T-helper 1 cell (primary cell): ENCODE results near the gene QRSL1.
"Not testable (repeated sequence)": the region's sequence is repeated elsewhere in the genome, so short reads cannot be mapped to it uniquely, and the experiment has no call there.

Experiments used
- DNase-seq, 5 donors: peaks; one replicate each; pipeline ENCODE4 v3.0.0-alpha.2; 2012 to 2020

The QRSL1 gene

GRCh38 chr6:106623039-106623438 is 6.3 kb upstream of the QRSL1 start:
- DNase-seq, result no peak

DNA sequence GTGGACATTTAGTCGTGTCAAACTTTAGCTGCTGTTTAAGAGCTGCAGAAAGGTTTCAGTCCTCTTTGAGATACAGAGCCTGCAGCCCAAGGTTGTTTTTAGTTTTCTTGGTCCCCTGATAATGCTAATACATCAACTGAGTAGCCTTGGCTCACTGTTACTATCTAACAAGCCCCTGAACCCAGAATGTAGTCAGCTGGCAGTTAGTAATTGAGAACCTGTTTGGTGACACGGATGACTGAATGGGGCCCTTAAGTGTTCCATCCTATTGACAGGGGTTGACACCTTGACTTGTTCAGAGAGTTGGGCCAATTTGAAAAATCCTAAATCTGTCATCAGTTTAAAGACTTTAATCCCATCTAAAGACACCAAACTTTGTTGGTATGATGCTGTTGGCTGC is 2.9 kb upstream of the QRSL1 start:
- DNase-seq, result no peak

- not testable (repeated sequence) for DNase-seq
These were observed 1.6 kb upstream of the QRSL1 start for GRCh38 chr6:106627760-106628159.

DNA sequence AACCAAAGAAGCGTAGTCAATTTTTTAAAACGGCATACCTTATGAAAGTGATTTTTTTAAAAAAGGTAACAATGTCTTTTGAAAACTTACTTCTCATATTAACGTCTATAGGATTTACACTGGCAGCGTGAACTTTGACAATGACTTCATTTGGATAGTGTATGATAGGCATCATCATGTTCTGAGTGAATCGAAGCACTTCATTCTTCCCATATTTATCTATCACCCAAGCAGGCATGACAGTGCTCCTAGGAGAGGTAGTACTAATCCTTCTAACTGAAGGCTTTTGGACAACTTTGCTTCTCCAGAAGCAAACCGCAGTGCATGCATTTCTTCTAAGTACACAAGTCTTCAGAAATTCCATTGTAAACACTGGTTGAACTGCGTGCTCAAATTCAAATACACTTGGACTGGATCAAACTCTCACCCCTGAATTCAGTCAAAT is 698 bp upstream of the QRSL1 start:
- no peak for DNase-seq

DNA sequence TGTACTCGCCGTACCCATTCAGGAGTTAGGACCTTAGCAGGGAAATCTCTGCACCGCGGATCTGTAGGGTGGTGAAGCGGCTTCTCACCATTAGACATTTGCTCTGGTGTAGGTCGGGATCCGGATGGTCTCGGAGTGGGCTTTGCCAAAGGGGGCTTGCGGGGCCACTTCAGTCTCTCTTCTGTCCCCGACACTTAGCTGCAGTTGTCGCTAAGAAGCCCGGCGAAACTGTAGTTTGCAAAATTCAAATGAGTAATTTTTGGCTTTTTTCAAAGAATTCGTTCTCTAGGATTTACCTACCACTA is 433 bp downstream of the QRSL1 start:
- no peak for DNase-seq

DNA sequence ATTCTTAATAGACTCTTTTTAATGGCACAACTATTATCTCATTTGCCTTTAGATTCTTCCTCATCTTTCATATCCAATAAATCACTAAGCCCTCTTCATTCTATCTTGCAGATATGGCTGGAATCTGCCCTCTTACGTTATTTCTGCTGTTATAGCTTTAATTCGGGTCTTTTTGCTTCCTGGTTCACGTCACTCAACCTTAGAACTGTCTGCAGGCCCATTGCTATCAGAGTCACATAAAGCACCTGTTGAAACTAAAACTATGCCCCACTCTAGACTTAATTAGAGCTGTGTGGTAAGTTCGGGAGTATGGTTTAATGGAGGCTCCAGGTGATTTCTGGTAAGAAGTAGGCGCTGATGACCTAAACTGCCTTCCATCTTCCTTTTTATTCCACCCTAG is 988 bp downstream of the QRSL1 start:
- no peak for DNase-seq

GRCh38 chr6:106631346-106631745 is 2.0 kb downstream of the QRSL1 start:
- DNase-seq, result no peak

GRCh38 chr6:106634565-106634964 is 5.2 kb downstream of the QRSL1 start:
- DNase-seq, result no peak

GRCh38 chr6:106637051-106637716 is 7.8 kb downstream of the QRSL1 start:
- no peak for DNase-seq

- no peak for DNase-seq
These were observed 8.5 kb downstream of the QRSL1 start for GRCh38 chr6:106637717-106638341.

DNA sequence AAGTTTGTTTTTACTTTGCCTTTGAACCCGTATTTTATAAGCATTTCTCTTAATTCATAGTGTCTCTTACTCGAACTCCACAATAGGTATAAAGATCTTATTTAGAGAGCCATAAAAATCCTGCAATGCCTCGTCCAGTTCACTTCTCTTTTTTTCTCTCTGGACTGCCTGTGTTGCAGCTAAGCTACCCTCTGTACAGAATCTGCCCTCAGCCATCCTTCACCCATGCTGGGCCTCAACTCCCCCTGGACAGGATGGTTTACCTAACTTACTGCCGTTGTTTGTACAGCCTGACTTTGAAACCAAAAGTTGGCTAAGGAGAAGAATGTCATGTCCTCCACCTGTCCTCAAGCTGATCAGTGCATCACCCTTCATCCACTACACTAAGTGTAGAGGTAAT is 10.4 kb downstream of the QRSL1 start:
- no peak for DNase-seq

- DNase-seq, result no peak
These were observed 13.1 kb downstream of the QRSL1 start for GRCh38 chr6:106642476-106642875.

DNA sequence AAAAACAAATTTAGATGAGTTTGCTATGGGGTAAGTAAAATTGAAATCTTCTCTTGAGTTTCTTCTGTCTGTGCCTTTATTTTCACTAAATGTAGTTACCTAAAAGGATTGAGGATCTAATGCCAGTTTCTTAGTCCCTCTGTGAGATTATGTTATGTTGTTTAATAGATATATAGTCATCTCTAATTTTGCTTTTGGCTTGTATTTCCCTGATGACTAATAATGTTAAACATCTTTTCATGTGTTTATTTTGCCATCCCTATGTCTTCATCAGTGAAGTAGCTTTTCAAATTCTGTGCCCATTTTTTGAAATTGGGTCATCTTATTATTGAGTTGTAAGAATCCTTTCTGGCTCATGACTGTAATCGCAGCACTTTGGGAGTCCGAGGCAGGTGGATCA is 13.7 kb downstream of the QRSL1 start:
- no peak for DNase-seq

- DNase-seq, result no peak
These were observed 19.4 kb downstream of the QRSL1 start for GRCh38 chr6:106648651-106649308.

DNA sequence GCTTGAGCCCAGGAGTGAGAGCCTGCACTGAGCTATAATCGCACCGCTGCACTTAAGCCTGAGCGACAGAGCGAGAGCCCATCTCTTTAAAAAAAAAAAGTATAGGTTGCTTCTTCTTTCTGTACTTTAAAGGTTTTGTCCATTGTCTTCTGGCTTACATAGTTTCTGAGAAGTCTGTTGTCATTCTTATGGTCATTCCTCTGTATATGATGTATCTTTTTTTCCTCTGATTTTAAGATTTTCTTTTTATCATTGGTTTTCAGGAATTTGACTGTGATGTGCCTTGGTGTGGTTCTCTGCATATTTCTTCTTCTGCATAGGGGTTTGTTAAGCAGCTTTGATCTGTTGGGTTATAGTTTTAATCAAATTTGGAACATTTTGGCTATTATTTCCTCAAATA is 29.1 kb downstream of the QRSL1 start:
- no peak for DNase-seq

- DNase-seq, result no peak
These were observed 30.5 kb downstream of the QRSL1 start for GRCh38 chr6:106659859-106660258.

DNA sequence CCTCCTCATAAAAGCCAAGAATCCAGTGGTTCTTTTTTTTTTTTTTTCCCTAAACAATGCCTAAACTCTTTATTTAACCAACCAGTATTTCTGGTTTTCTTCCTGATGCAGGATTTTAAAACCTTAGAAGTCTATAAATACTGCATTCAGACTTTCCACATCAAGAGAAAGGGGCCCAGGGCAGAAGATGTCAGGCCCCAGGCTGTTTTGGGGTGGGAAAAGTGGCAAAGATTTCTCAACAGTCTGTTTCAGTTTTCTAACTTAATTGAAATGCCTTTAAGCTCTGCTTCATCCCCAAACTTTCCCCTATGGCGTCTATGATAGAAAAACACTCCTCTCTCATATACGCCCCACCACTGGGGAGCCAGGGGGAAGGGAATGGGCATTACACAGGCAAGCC is 33.1 kb downstream of the QRSL1 start:
- DNase-seq, result no peak

DNA sequence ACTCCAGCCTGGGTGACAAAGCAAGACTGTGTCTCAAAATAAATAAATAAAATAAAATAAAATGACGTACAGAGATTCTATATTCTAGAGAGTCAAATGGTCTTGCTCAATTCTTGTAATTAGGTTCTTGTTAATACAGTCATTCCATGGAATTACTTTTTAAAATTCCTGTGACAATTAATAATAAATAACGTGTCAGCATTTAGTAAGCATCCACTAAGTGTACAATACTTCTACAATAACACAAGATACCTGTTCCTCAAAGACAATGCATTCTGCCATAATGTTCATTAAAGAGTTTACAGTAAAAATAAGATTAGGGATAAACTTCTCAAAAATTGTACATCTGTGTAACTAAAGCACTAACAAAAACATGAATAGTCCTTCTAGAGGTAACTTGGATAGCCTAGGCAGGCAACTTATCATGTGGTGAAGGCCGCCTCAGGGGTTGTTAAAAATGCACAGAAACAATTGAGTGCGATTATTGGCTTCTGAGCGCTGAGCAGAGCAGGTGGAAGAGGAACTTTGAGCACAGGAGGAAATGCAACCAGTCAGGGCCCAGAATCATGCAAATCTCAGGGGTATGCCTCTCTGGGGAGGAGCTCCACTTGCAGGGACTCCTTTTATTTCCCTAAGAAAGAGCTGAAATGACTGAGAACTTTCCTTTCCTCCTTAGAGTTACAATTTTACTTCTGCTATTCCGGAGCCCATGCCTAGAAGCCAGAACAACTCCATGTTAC is 37.1 kb downstream of the QRSL1 start:
- DNase-seq, result no peak

DNA sequence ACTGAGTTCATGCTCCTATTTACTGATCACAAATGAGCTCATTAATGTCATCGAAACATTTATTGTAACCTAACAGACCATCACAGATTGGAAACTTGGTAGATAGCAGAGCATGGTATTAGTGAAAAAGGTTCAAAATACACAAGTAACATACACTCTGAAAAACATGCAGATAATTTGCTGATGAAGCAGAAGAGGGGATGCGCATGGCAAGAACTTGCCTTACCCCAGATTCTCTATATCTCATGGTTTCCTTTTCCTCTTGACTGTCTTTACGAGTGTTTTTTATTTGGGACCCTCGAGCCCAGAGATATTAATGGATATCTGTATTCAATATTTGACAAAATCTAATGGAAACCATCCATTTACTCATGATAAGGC is 37.6 kb downstream of the QRSL1 start:
- no peak for DNase-seq

GRCh38 chr6:106670236-106670635 is 40.9 kb downstream of the QRSL1 start:
- no peak for DNase-seq

DNA sequence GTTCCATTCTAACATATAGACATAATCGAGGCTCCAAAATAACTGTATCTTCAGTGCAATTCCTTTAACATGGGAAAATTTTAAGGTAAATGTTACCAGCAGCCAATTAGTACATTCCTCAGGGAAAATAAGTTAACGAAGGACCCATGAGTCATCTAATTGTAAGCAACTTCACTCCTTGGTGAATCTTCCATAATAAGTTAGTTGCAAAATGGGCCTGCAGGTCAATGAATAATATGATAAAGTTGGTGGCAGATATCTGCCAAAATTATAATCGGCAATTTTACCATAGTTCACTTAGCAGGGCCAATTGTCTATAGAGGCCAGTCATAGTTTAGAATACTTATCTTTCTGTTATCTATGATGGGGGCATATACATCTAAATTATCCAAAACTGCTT is 42.3 kb downstream of the QRSL1 start:
- no peak for DNase-seq

DNA sequence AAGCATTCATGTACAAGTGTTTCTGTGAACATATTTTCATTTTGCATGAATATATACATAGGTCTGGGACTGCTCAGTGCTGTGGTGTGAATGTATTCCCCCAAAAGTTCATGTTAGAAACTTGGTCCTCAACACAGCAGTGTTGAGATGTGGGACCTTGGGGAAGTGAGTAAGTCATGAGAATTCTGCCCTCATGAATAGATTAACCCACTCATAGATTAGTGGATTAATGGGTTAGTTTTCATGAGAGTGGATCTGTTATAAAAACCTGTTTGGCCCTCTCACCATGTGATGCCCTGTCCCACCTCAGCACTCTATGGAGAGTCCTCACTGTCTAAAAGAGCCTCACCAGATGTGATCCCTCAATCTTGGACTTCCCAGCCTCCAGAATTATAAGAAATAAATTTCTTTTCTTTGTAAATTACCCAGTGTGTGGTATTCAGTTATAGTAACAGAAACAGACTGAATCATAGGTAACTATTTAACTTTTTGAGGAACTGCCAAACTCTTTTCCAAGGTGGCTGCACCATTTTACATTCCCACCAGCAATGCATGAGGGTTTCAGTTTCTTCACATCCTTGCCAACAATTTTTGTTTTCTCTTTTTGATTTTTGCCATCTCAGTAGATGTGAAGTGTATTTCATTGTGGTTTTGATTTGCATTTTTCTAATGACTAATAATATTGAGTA is 45.3 kb downstream of the QRSL1 start:
- DNase-seq, result no peak

DNA sequence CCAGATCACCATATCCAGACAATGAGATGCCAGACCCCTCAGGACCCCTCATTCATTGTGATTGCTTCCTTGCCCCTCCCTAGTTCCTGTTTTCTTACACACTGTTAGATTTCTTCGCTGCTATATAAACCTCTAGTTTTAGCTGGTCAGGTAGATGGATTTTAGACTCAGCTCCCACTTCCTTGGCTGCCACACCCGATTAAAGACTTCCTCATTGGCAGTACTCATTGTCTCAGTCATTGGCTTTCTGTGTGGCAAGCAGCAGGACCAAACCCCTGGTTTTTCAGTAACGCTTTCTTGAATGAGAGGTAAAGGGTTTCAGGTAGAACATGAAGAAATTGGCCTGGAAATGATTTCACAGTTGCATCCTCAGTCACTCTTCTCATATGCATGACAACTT is 47.9 kb downstream of the QRSL1 start:
- DNase-seq, result no peak
